Testis (tissue), 2 donors: ENCODE measurements around the gene SAPCD1.

Source experiments
- POLR2A ChIP-seq: fragments of 450-650 bp; IDR thresholded peaks from one replicate; pipeline ENCODE4 v1.6.1; 2017; ENCODE audit warnings: antibody characterized with exemption, mild to moderate bottlenecking, moderate library complexity
- TF ChIP-seq, protein P1 (sequence below), 3 experiments: fragments of 450-650 bp in 2 of 3; fragments of 200-600 bp in 1 of 3; sonication (generic) in 1 of 3; IDR thresholded peaks; one replicate each; pipeline ENCODE4 v1.5.1; 2016 to 2019; ENCODE audit warnings: antibody characterized with exemption in 3 of 3, mild to moderate bottlenecking in 2 of 3, moderate library complexity in 1 of 3

DNA sequence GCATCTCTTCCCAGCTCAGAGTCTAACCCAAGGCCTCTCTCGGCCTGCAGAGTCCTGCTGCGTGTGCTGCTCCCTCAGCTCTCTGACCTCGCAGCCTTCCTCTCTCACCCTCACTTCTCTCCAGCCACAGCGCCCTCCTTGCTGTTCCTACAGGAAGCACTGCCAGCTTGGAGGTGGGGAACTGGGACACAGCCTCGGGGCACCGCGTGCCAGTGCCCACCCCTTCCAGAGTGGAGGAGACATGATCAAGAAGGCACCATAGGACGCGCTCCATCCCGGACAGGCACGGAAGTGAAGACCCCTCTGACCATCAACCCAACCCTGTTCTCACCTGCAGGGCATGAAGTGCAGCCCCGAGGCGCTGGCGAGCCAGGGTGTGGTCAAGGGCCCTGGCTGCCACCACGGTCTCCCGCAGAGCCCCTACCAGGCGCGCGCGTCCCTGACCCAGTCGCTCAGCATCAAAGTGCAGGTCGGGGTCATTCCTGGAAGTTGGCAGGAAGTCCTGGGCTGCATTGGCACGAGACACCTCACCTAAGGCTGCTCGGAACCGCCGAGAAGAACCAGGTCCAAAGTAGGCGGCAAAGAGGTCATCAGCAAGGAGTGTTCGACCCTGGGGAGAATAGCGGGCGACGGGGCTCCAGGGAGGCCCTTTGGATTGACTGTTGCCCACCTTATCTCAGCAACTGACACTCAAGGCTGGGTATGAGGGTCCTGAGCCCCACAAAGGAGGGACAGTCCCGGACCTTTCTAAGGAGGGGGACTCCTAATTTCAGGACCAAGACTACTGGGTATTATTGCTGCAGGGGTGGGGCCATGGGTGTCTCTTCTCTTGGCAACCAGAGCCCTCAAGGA is 13.4 kb downstream of the SAPCD1 start:
- TF ChIP-seq, protein P1, sequence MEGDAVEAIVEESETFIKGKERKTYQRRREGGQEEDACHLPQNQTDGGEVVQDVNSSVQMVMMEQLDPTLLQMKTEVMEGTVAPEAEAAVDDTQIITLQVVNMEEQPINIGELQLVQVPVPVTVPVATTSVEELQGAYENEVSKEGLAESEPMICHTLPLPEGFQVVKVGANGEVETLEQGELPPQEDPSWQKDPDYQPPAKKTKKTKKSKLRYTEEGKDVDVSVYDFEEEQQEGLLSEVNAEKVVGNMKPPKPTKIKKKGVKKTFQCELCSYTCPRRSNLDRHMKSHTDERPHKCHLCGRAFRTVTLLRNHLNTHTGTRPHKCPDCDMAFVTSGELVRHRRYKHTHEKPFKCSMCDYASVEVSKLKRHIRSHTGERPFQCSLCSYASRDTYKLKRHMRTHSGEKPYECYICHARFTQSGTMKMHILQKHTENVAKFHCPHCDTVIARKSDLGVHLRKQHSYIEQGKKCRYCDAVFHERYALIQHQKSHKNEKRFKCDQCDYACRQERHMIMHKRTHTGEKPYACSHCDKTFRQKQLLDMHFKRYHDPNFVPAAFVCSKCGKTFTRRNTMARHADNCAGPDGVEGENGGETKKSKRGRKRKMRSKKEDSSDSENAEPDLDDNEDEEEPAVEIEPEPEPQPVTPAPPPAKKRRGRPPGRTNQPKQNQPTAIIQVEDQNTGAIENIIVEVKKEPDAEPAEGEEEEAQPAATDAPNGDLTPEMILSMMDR (IDR thresholded peaks at IDR 0.05) = no peak
- TF ChIP-seq POLR2A = no peak
